CD4-positive, alpha-beta memory T cell (primary cell): ENCODE results near the gene MAP3K3. TPM values are rescaled to one million over a fixed set of nuclear protein-coding genes. Genes with fewer than 3 reads are reported as not detected.

Source experiments
- CTCF ChIA-PET: fragments of 350-600 bp; sonication (Branson Sonifier 250); formaldehyde crosslinking; loops from one replicate; lab custom pipeline; 2021; ENCODE audit warnings: inconsistent platforms; ENCODE audit not compliant: partially characterized antibody; lab: Charles Lee
- POLR2A ChIA-PET: fragments of 350-600 bp; sonication (Branson Sonifier 250); formaldehyde crosslinking; loops from one replicate; lab custom pipeline; 2021; ENCODE audit not compliant: partially characterized antibody; lab: Charles Lee
- DNase-seq, 5 donors: peaks; one replicate each; pipeline versions ENCODE4 v3.0.0 to v3.0.0-alpha.2; 2020 to 2022; ENCODE audit warnings: mixed read lengths in 1 of 5
- H3K27ac ChIP-seq: one replicate; pipeline ENCODE4 v1.7.0; 2013; ENCODE audit warnings: low read depth, low read length
- H3K27me3 ChIP-seq: 2 replicates; pipeline ENCODE4 v1.7.0; 2013; ENCODE audit warnings: mild to moderate bottlenecking, low read length, moderate library complexity; ENCODE audit not compliant: insufficient read depth
- H3K36me3 ChIP-seq: 2 replicates; pipeline ENCODE4 v1.7.0; 2013; ENCODE audit warnings: mild to moderate bottlenecking, low read length, moderate library complexity; ENCODE audit not compliant: insufficient read depth
- H3K4me1 ChIP-seq: 2 replicates; pipeline ENCODE4 v1.7.0; 2013; ENCODE audit warnings: mild to moderate bottlenecking, low read length, moderate library complexity; ENCODE audit not compliant: insufficient read depth
- H3K4me3 ChIP-seq, 2 donors: one replicate each; pipeline ENCODE4 v1.7.0; 2013; ENCODE audit warnings: low read length in 2 of 2, mild to moderate bottlenecking in 1 of 2
- H3K9me3 ChIP-seq, 2 donors: one replicate each; pipeline ENCODE4 v1.7.0; 2013; ENCODE audit warnings: low read length in 2 of 2, control low read depth in 1 of 2; ENCODE audit not compliant: control insufficient read depth in 1 of 2
- H3K27ac Mint-ChIP-seq, 7 donors: one replicate each; pipeline ENCODE4 v1.8.0; 2020 to 2021; ENCODE audit warnings: mixed read lengths in 7 of 7, mild to moderate bottlenecking in 6 of 7, inconsistent platforms in 3 of 7, moderate library complexity in 3 of 7
- H3K27me3 Mint-ChIP-seq, 2 donors: one replicate each; pipeline ENCODE4 v1.8.0; 2020 to 2021; ENCODE audit warnings: mixed read lengths in 2 of 2
- H3K36me3 Mint-ChIP-seq, 2 donors: one replicate each; pipeline ENCODE4 v1.8.0; 2020 to 2021; ENCODE audit warnings: mixed read lengths in 2 of 2, inconsistent platforms in 1 of 2, mild to moderate bottlenecking in 1 of 2
- H3K4me1 Mint-ChIP-seq, 4 donors: one replicate each; pipeline ENCODE4 v1.8.0; 2020 to 2021; ENCODE audit warnings: mixed read lengths in 4 of 4, mild to moderate bottlenecking in 1 of 4
- H3K4me3 Mint-ChIP-seq, 8 donors: one replicate each; pipeline ENCODE4 v1.8.0; 2020 to 2021; ENCODE audit warnings: mixed read lengths in 8 of 8, mild to moderate bottlenecking in 7 of 8, moderate library complexity in 6 of 8, inconsistent platforms in 3 of 8
- H3K9me3 Mint-ChIP-seq, 8 donors: one replicate each; pipeline ENCODE4 v1.8.0; 2020 to 2021; ENCODE audit warnings: mixed read lengths in 8 of 8, mild to moderate bottlenecking in 5 of 8, inconsistent platforms in 3 of 8, moderate library complexity in 1 of 8
- intact Hi-C: fragments of 100-400 bp; cut with micrococcal nuclease; formaldehyde crosslinking; loops from one replicate; pipeline ENCODE4 v1.15.1; 2023
- polyA plus RNA-seq, 2 donors: library from polyadenylated mRNA; unstranded; fragments of 300-500 nt; fragmentation: Illumina TruSeq; gene quantifications; one replicate each; pipeline ENCODE4 v1.2.3, GENCODE V29; 2021
- total RNA-seq, 2 experiments: library from RNA; stranded (reverse); gene quantifications; one replicate each; pipeline ENCODE4 v1.2.3, GENCODE V29; 2021

The MAP3K3 gene
- total and polyA plus RNA-seq, 4 experiments from 2014 or later = 29.5 to 98.8 (median 74.7) TPM

- intact Hi-C loops = no loop called here
- no peak for DNase-seq
- Mint-ChIP-seq H3K36me3 (peaks cover 41 to 62% of the 10 kb centered on the region in 2 donors), H3K4me1 (peaks cover 31 to 53% (median 44%) of the 10 kb centered on the region in 4 donors), H3K27ac (peak overlapping the region in 1 of 7 donors; percentile 69), H3K27me3 (no peaks in the 10 kb centered on the region), H3K4me3 (no peak overlapping the region), H3K9me3 (no peaks in the 10 kb centered on the region)
- CTCF ChIA-PET = interaction anchor here (1.0 to 1.4 kb wide), 3 partner anchors 43 to 210 kb away, joined by 3 to 4 read pairs (median 3); no protein-coding TSS in a partner anchor
- H3K9me3 ChIP-seq = no peaks in the 10 kb centered on the region
- no peak overlapping the region for H3K27ac ChIP-seq
- H3K27me3 ChIP-seq = no peaks in the 10 kb centered on the region
- H3K4me3 ChIP-seq = no peak overlapping the region
- H3K4me1 ChIP-seq = peaks cover 22% of the 10 kb centered on the region
- H3K36me3 ChIP-seq = peaks cover 33% of the 10 kb centered on the region
- POLR2A ChIA-PET = interaction anchor here (0.6 to 1.9 kb wide), 3 partner anchors 9 to 59 kb away, joined by 3 to 12 read pairs (median 5); partner anchors contain the start of gene MAP3K3
These were observed 13.6 kb downstream of the MAP3K3 start for GRCh38 chr17:63635787-63636186.

- Mint-ChIP-seq H3K36me3 (peaks cover 34 to 55% of the 10 kb centered on the region in 2 donors), H3K4me1 (peaks cover 18 to 30% (median 26%) of the 10 kb centered on the region in 4 donors), H3K4me3 (no peak overlapping the region), H3K27ac (peak overlapping the region in 6 of 7 donors; percentile 1 to 94 (median 78)), H3K9me3 (no peaks in the 10 kb centered on the region), H3K27me3 (no peaks in the 10 kb centered on the region)
- Histone ChIP-seq H3K27ac (no peak overlapping the region), H3K4me1 (peaks cover 15% of the 10 kb centered on the region), H3K36me3 (peaks cover 30% of the 10 kb centered on the region), H3K9me3 (no peaks in the 10 kb centered on the region), H3K4me3 (no peak overlapping the region), H3K27me3 (no peaks in the 10 kb centered on the region)
- ChIA-PET POLR2A (interaction anchor here (2.1 kb wide), 1 partner anchor 17 kb away, joined by 8 read pairs; the partner anchor contains the start of gene MAP3K3), CTCF (interaction anchor here (1.0 to 2.0 kb wide), 3 partner anchors 37 to 213 kb away, joined by 3 to 6 read pairs (median 4); no protein-coding TSS in a partner anchor)
- intact Hi-C loops = no loop called here
- DNase-seq = no peak
These were observed 16.9 kb downstream of the MAP3K3 start for GRCh38 chr17:63639125-63639524.

- Mint-ChIP-seq H3K36me3 (peaks cover 32 to 54% of the 10 kb centered on the region in 2 donors), H3K4me3 (no peak overlapping the region), H3K27ac (peak overlapping the region in 1 of 7 donors; percentile 4), H3K4me1 (peaks cover 14 to 24% (median 21%) of the 10 kb centered on the region in 4 donors), H3K9me3 (no peaks in the 10 kb centered on the region), H3K27me3 (no peaks in the 10 kb centered on the region)
- H3K4me1 ChIP-seq = peaks cover 12% of the 10 kb centered on the region
- H3K27ac ChIP-seq = no peak overlapping the region
- CTCF ChIA-PET = interaction anchor here (2.0 kb wide), 1 partner anchor 70 kb away, joined by 6 read pairs; no protein-coding TSS in a partner anchor
- H3K9me3 ChIP-seq = no peaks in the 10 kb centered on the region
- no peak for DNase-seq
- H3K36me3 ChIP-seq = peaks cover 23% of the 10 kb centered on the region
- POLR2A ChIA-PET = interaction anchor here (2.1 kb wide), 1 partner anchor 18 kb away, joined by 8 read pairs; the partner anchor contains the start of gene MAP3K3
- H3K27me3 ChIP-seq = no peaks in the 10 kb centered on the region
- intact Hi-C loops = no loop called here
- H3K4me3 ChIP-seq = no peak overlapping the region
These were observed 17.8 kb downstream of the MAP3K3 start for GRCh38 chr17:63640038-63640437.

- intact Hi-C loops = no loop called here
- no peak for DNase-seq
- POLR2A ChIA-PET = no interaction called here
- H3K27ac ChIP-seq = no peak overlapping the region
- peaks cover 22% of the 10 kb centered on the region for H3K36me3 ChIP-seq
- H3K27ac Mint-ChIP-seq = peak overlapping the region in 1 of 7 donors; percentile 83
- peaks cover 23 to 54% of the 10 kb centered on the region in 2 donors for H3K36me3 Mint-ChIP-seq
- no peaks in the 10 kb centered on the region for H3K9me3 ChIP-seq
- H3K4me1 ChIP-seq = peaks cover 12% of the 10 kb centered on the region
- H3K4me1 Mint-ChIP-seq = peaks cover 11 to 16% (median 15%) of the 10 kb centered on the region in 4 donors
- H3K4me3 ChIP-seq = no peak overlapping the region
- H3K9me3 Mint-ChIP-seq = no peaks in the 10 kb centered on the region
- H3K27me3 Mint-ChIP-seq = no peaks in the 10 kb centered on the region
- no peak overlapping the region for H3K4me3 Mint-ChIP-seq
- H3K27me3 ChIP-seq = no peaks in the 10 kb centered on the region
- CTCF ChIA-PET = interaction anchor here (1.1 to 1.5 kb wide), 3 partner anchors 33 to 216 kb away, joined by 3 to 4 read pairs (median 3); no protein-coding TSS in a partner anchor
These were observed 19.7 kb downstream of the MAP3K3 start for GRCh38 chr17:63641692-63642448.

GRCh38 chr17:63644846-63645245 is 22.6 kb downstream of the MAP3K3 start:
- Mint-ChIP-seq H3K9me3 (no peaks in the 10 kb centered on the region), H3K36me3 (peaks cover 37 to 57% of the 10 kb centered on the region in 2 donors), H3K4me3 (no peak overlapping the region), H3K4me1 (peaks cover 12 to 25% (median 18%) of the 10 kb centered on the region in 4 donors), H3K27ac (peak overlapping the region in 5 of 7 donors; percentile 24 to 75 (median 38)), H3K27me3 (no peaks in the 10 kb centered on the region)
- Histone ChIP-seq H3K27ac (no peak overlapping the region), H3K27me3 (no peaks in the 10 kb centered on the region), H3K4me1 (peaks cover 5% of the 10 kb centered on the region), H3K4me3 (no peak overlapping the region), H3K36me3 (peaks cover 26% of the 10 kb centered on the region), H3K9me3 (no peaks in the 10 kb centered on the region)
- no peak for DNase-seq
- CTCF ChIA-PET = no interaction called here
- intact Hi-C loops = no loop called here
- POLR2A ChIA-PET = interaction anchor here (1.2 kb wide), 1 partner anchor 32 kb away, joined by 3 read pairs; no protein-coding TSS in a partner anchor

- peak overlapping the region in 5 of 7 donors; percentile 8 to 74 (median 42) for H3K27ac Mint-ChIP-seq
These were observed 23.7 kb downstream of the MAP3K3 start for GRCh38 chr17:63645775-63646487.

More at GRCh38 chr17:63645775-63646487, 23.7 kb downstream of the MAP3K3 start:
- Histone ChIP-seq H3K27me3 (no peaks in the 10 kb centered on the region), H3K4me3 (no peak overlapping the region), H3K4me1 (peaks cover 8% of the 10 kb centered on the region), H3K9me3 (no peaks in the 10 kb centered on the region), H3K27ac (no peak overlapping the region), H3K36me3 (peaks cover 26% of the 10 kb centered on the region)
- no peaks in the 10 kb centered on the region for H3K9me3 Mint-ChIP-seq
- peaks cover 12 to 23% (median 16%) of the 10 kb centered on the region in 4 donors for H3K4me1 Mint-ChIP-seq
- intact Hi-C loops = no loop called here
- DNase-seq = no peak
- POLR2A ChIA-PET = interaction anchor here (1.2 kb wide), 3 partner anchors 12 to 33 kb away, joined by 3 read pairs; partner anchors contain the start of gene MAP3K3
- H3K4me3 Mint-ChIP-seq = no peak overlapping the region
- CTCF ChIA-PET = no interaction called here
- H3K36me3 Mint-ChIP-seq = peaks cover 38 to 57% of the 10 kb centered on the region in 2 donors
- no peaks in the 10 kb centered on the region for H3K27me3 Mint-ChIP-seq
